Gastroesophageal sphincter (tissue), 4 donors: Measurements from ENCODE around the gene KPNA1. TPM values are rescaled to one million over a fixed set of nuclear protein-coding genes. Genes with fewer than 3 reads are reported as not detected.

Source experiments
- ATAC-seq: fragments of 150-250 bp; one replicate; pipeline ENCODE4 v1.9.1; 2016; ENCODE audit warnings: mild to moderate bottlenecking, moderate library complexity
- H3K27ac ChIP-seq, 4 donors: fragments of 200-600 bp; sonication (generic) in 3 of 4; 1 replicate in 3 of 4; 2 replicates in 1 of 4; pipeline ENCODE4 v1.5.1; 2016 to 2019
- H3K27me3 ChIP-seq: fragments of 200-600 bp; sonication (generic); one replicate; pipeline ENCODE4 v1.5.1; 2019
- H3K36me3 ChIP-seq, 2 donors: fragments of 200-600 bp; sonication (generic); one replicate each; pipeline ENCODE4 v1.5.1; 2019; ENCODE audit warnings: control low read depth in 1 of 2
- H3K4me1 ChIP-seq, 3 donors: fragments of 200-600 bp; sonication (generic); 1 replicate in 2 of 3; 2 replicates in 1 of 3; pipeline ENCODE4 v1.5.1; 2016 to 2019; ENCODE audit warnings: control low read depth in 2 of 3
- H3K4me3 ChIP-seq, 2 donors: fragments of 200-600 bp; sonication (generic); one replicate each; pipeline ENCODE4 v1.5.1; 2019; ENCODE audit warnings: mild to moderate bottlenecking in 1 of 2, moderate library complexity in 1 of 2
- H3K9me3 ChIP-seq, 3 donors: fragments of 200-600 bp; sonication (generic); one replicate each; pipeline ENCODE4 v1.5.1; 2017 to 2019; ENCODE audit warnings: control low read depth in 2 of 3
- EP300 ChIP-seq: sonication (generic); formaldehyde crosslinking; IDR thresholded peaks from one replicate; pipeline ENCODE4 v1.6.1; 2017; ENCODE audit warnings: antibody characterized with exemption, mild to moderate bottlenecking
- POLR2A ChIP-seq, 2 donors: fragments of 450-650 bp; IDR thresholded peaks; one replicate each; pipeline ENCODE4 v1.6.1; 2017; ENCODE audit warnings: antibody characterized with exemption in 2 of 2, mild to moderate bottlenecking in 2 of 2, moderate library complexity in 1 of 2
- POLR2AphosphoS5 ChIP-seq: sonication (generic); formaldehyde crosslinking; IDR thresholded peaks from one replicate; pipeline ENCODE4 v1.6.1; 2017; ENCODE audit warnings: antibody characterized with exemption
- WGBS, 2 donors: methylation state at CpG; one replicate each; pipeline ENCODE4 v1.1.5; 2018; ENCODE audit warnings: low coverage in 1 of 2; 5-methylcytosine and 5-hydroxymethylcytosine counted together
- total RNA-seq, 4 donors: library from RNA; depleted of rRNA; stranded (reverse); fragments of >200 nt; gene quantifications; one replicate each; pipeline ENCODE4 v1.1.0, GENCODE V29; 2016
- TF ChIP-seq, protein P1 (sequence below), 4 experiments: fragments of 200-600 bp in 2 of 4; fragments of 450-650 bp in 2 of 4; sonication (generic) in 1 of 4; IDR thresholded peaks; one replicate each; pipeline ENCODE4 v1.5.1; 2017 to 2019; ENCODE audit warnings: antibody characterized with exemption in 4 of 4, mild to moderate bottlenecking in 2 of 4, moderate library complexity in 2 of 4

KPNA1 gene
- total RNA-seq, 4 donors from 2014 or later, result 39.8 to 61.3 (median 41.3) TPM

DNA sequence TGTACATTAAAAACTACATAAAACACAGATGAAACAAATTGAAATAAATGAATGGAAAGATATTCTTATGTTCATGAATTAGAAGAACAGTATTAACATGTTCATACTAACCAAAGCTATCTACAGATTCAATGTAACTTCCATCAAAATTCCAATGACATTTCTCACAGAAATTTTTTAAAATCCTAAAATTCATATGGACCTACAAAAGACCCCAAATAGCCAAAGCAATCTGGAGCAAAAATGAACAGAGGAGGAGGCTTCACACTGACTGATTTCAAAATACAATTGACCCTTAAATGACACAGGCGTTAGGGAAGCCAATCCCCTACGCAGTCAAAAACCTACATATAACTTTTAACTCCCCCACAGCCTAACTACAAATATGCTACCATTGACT lies 39.4 kb downstream of the KPNA1 start:
- no peak for ATAC-seq
- TF ChIP-seq POLR2A (IDR thresholded peaks at IDR 0.05) (no peak), EP300 (no peak)
- TF ChIP-seq, protein P1, sequence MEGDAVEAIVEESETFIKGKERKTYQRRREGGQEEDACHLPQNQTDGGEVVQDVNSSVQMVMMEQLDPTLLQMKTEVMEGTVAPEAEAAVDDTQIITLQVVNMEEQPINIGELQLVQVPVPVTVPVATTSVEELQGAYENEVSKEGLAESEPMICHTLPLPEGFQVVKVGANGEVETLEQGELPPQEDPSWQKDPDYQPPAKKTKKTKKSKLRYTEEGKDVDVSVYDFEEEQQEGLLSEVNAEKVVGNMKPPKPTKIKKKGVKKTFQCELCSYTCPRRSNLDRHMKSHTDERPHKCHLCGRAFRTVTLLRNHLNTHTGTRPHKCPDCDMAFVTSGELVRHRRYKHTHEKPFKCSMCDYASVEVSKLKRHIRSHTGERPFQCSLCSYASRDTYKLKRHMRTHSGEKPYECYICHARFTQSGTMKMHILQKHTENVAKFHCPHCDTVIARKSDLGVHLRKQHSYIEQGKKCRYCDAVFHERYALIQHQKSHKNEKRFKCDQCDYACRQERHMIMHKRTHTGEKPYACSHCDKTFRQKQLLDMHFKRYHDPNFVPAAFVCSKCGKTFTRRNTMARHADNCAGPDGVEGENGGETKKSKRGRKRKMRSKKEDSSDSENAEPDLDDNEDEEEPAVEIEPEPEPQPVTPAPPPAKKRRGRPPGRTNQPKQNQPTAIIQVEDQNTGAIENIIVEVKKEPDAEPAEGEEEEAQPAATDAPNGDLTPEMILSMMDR (IDR thresholded peaks at IDR 0.05), result no peak
- Histone ChIP-seq H3K36me3 (no peaks in the 10 kb centered on the region), H3K9me3 (no peaks in the 10 kb centered on the region), H3K27ac (no peak overlapping the region), H3K4me3 (no peak overlapping the region), H3K27me3 (no peaks in the 10 kb centered on the region), H3K4me1 (peaks cover 0 to 9% (median 0%) of the 10 kb centered on the region in 3 donors)
- WGBS, 2 donors, result 89 to 96% methylated on average over 2 of the region's 2 CpGs

DNA sequence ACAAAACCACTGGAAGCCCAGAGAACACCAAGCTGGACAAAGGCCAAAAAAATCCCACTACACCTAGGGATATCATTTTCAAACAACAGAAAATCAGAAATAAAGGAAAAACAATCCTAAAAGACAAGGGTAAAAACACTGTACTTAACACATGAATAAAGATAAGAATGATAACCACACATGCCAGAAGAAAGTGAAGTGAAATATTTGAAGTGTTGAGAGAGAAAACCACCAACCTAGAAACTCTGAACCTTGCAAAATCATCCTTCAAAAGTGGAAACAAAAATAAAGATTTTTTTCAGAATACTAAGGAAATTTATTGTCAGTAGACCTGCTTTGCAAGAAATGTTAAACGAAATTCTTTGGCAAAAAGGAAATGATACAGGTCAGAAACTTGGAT lies 45.1 kb downstream of the KPNA1 start:
- no peak overlapping the region for H3K27ac ChIP-seq
- no peaks in the 10 kb centered on the region for H3K9me3 ChIP-seq
- peaks cover 0 to 6% (median 0%) of the 10 kb centered on the region in 3 donors for H3K4me1 ChIP-seq
- no peak overlapping the region for H3K4me3 ChIP-seq
- no peaks in the 10 kb centered on the region for H3K27me3 ChIP-seq
- WGBS, 2 donors, result 71 to 82% methylated on average over 1 of the region's 1 CpG
- TF ChIP-seq, protein P1 (IDR thresholded peaks at IDR 0.05), result no peak
- TF ChIP-seq EP300, result no peak
- no peak for TF ChIP-seq POLR2AphosphoS5
- TF ChIP-seq POLR2A (IDR thresholded peaks at IDR 0.05), result no peak
- H3K36me3 ChIP-seq, result peaks cover 0 to 22% of the 10 kb centered on the region in 2 donors
- no peak for ATAC-seq

DNA sequence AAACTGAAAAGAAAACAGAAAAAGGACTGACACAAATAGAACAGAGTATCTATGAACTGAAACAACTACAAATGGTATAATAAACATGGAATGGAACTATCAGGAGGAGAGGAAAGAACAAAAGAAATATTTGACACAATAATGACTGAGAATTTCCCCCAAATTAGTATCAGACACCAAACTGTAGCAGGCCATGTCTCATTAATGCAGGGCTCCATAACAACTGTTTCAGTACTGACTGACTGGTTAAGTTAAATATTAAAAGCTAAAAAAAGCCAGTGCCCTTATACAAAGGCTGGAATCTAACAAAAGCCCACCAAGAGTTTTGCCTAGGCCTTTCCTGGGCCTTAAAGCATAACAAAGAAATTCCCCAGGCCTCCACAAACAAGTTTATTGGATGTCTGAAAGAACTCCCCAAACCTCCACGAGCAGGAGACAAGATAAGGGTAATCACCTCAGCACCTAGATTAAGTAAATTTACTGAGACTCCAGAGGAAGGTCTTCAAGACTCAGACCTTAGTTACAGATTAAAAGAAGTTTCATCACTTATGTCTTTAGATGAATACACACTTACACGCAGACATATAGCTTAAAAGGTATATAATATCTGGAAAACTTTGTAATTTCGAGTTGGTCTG lies 45.7 kb downstream of the KPNA1 start:
- Histone ChIP-seq H3K9me3 (no peaks in the 10 kb centered on the region), H3K4me3 (no peak overlapping the region), H3K27ac (no peak overlapping the region), H3K36me3 (peaks cover 0 to 26% of the 10 kb centered on the region in 2 donors), H3K4me1 (peaks cover 0 to 6% (median 0%) of the 10 kb centered on the region in 3 donors), H3K27me3 (no peaks in the 10 kb centered on the region)
- TF ChIP-seq, protein P1 (IDR thresholded peaks at IDR 0.05), result no peak
- TF ChIP-seq EP300 (no peak), POLR2A (IDR thresholded peaks at IDR 0.05) (no peak), POLR2AphosphoS5 (no peak)
- no peak for ATAC-seq
- 68 to 78% methylated on average over 3 of the region's 3 CpGs for WGBS, 2 donors

DNA sequence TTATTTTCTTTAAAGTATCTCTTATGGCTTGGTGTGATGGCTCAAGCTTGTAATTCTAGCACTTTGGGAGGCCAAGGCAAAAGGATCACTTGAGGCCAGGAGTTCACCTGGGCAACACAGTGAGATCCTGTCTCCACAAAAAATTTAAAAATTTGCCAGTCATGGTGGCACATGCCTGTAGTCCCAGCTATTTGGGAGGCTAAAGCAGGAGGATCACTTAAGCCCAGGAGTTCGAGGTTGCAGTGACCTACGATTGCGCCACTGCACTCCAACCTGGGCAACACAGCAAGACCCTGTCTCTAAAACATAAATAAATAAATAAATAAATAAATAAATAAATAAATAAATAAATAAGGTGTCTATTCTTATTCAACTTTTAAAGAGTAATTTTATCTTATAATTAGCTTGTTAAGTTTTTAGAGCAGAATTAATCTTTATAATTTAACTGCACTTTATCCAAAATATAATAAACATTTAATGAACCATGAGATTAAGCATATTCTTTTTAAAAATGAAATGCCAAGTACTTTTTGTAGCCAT lies 48.0 kb downstream of the KPNA1 start:
- ATAC-seq, result no peak
- Histone ChIP-seq H3K4me1 (peaks cover 0 to 6% (median 0%) of the 10 kb centered on the region in 3 donors), H3K27me3 (no peaks in the 10 kb centered on the region), H3K36me3 (peaks cover 0 to 47% of the 10 kb centered on the region in 2 donors), H3K27ac (no peak overlapping the region), H3K9me3 (no peaks in the 10 kb centered on the region), H3K4me3 (no peak overlapping the region)
- no peak for TF ChIP-seq POLR2A (IDR thresholded peaks at IDR 0.05)
- TF ChIP-seq, protein P1 (IDR thresholded peaks at IDR 0.05), result no peak
- no peak for TF ChIP-seq EP300
- TF ChIP-seq POLR2AphosphoS5, result no peak
- 94 to 100% methylated on average over 2 to 3 of the region's 3 CpGs for WGBS, 2 donors

DNA sequence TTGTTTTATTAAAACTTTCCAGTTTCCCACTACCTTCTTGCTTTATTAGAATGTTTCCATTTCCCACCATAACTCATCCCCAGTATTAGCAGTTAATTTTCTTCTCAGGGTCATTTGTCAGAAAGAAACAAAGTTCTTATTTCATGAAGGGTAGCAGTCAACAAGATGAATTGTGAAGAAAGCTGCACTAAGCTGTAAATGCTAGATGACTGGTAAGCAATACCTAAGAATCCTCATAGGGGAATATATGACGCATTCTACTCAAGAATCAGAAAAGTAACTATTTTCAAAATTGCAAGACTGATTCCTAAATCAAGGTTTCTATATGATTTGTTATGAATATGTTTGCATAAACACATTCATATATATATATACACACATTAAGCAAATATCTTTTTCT lies 50.1 kb downstream of the KPNA1 start:
- Histone ChIP-seq H3K9me3 (no peaks in the 10 kb centered on the region), H3K27ac (no peak overlapping the region), H3K27me3 (no peaks in the 10 kb centered on the region), H3K36me3 (peaks cover 0 to 68% of the 10 kb centered on the region in 2 donors), H3K4me3 (no peak overlapping the region), H3K4me1 (peaks cover 0 to 6% (median 0%) of the 10 kb centered on the region in 3 donors)
- ATAC-seq, result no peak
- no peak for TF ChIP-seq EP300
- TF ChIP-seq POLR2A (IDR thresholded peaks at IDR 0.05), result no peak
- no peak for TF ChIP-seq POLR2AphosphoS5
- TF ChIP-seq, protein P1 (IDR thresholded peaks at IDR 0.05), result no peak
- 92 to 100% methylated on average over 1 of the region's 1 CpG for WGBS, 2 donors
